CD14-positive monocyte (primary cell): Measurements from ENCODE around the gene ANO5. TPM values are rescaled to one million over a fixed set of nuclear protein-coding genes. Genes with fewer than 3 reads are reported as not detected.

Experiments
- DNase-seq, 3 donors: peaks; one replicate each; pipeline ENCODE4 v3.0.0-alpha.2; 2011 to 2022
- H2AFZ ChIP-seq: 2 replicates; pipeline ENCODE4 v1.6.0; 2012; ENCODE audit warnings: mild to moderate bottlenecking, low read depth, low read length, inconsistent platforms; ENCODE audit not compliant: insufficient read depth, poor library complexity, severe bottlenecking
- H3K27ac ChIP-seq, 2 donors: 1 replicate in 1 of 2; 2 replicates in 1 of 2; pipeline ENCODE4 v1.5.1; 2012 to 2013; ENCODE audit warnings: low read length in 2 of 2, control low read depth in 1 of 2, inconsistent platforms in 1 of 2, low read depth in 1 of 2, mild to moderate bottlenecking in 1 of 2
- H3K27me3 ChIP-seq, 2 donors: one replicate each; pipeline versions ENCODE4 v1.6.0 to v1.6.1; 2011 to 2013; ENCODE audit warnings: low read length in 2 of 2; ENCODE audit not compliant: control insufficient read depth in 2 of 2, insufficient read depth in 2 of 2
- H3K36me3 ChIP-seq, 2 donors: replicated peaks in 1 of 2; 1 replicate in 1 of 2; 2 replicates in 1 of 2; pipeline versions ENCODE4 v1.5.1 to v1.6.1; 2012 to 2013; ENCODE audit warnings: low read length in 2 of 2, control low read depth in 1 of 2, inconsistent platforms in 1 of 2, mild to moderate bottlenecking in 1 of 2; ENCODE audit not compliant: insufficient read depth in 2 of 2, control insufficient read depth in 1 of 2
- H3K4me1 ChIP-seq, 2 donors: 1 replicate in 1 of 2; 2 replicates in 1 of 2; pipeline versions ENCODE4 v1.5.1 to v1.6.1; 2012 to 2013; ENCODE audit warnings: low read length in 2 of 2, control low read depth in 1 of 2, inconsistent platforms in 1 of 2, mild to moderate bottlenecking in 1 of 2, moderate library complexity in 1 of 2; ENCODE audit not compliant: insufficient read depth in 2 of 2, control insufficient read depth in 1 of 2
- H3K4me2 ChIP-seq: replicated peaks from 2 replicates; pipeline ENCODE3; 2012; ENCODE audit warnings: low read length, moderate library complexity, mild to moderate bottlenecking; ENCODE audit not compliant: poor library complexity, severe bottlenecking; ENCODE audit errors: extremely low read depth
- H3K4me3 ChIP-seq, 3 experiments: fragments of 200-600 bp in 1 of 3; sonication (generic) in 1 of 3; replicated peaks in 1 of 3; 1 replicate in 2 of 3; 2 replicates in 1 of 3; pipeline ENCODE4 v1.5.1; 2011 to 2013; ENCODE audit warnings: low read length in 3 of 3, mild to moderate bottlenecking in 3 of 3, control low read depth in 2 of 3, low read depth in 2 of 3, inconsistent platforms in 1 of 3, moderate library complexity in 1 of 3
- H3K79me2 ChIP-seq: 2 replicates; pipeline ENCODE4 v1.6.0; 2012; ENCODE audit warnings: mild to moderate bottlenecking, control low read depth, inconsistent platforms, low read length, moderate library complexity; ENCODE audit not compliant: insufficient read depth
- H3K9ac ChIP-seq: 2 replicates; pipeline ENCODE4 v1.6.0; 2017; ENCODE audit warnings: low read length, mild to moderate bottlenecking; ENCODE audit not compliant: insufficient read depth, poor library complexity, severe bottlenecking
- H3K9me3 ChIP-seq, 2 donors: replicated peaks in 1 of 2; 1 replicate in 1 of 2; 2 replicates in 1 of 2; pipeline versions ENCODE4 v1.5.1 to v1.6.1; 2012 to 2013; ENCODE audit warnings: low read length in 2 of 2, control low read depth in 1 of 2; ENCODE audit not compliant: control insufficient read depth in 1 of 2, insufficient read depth in 1 of 2
- H4K20me1 ChIP-seq: 2 replicates; pipeline ENCODE4 v1.6.0; 2012; ENCODE audit warnings: mild to moderate bottlenecking, low read length, control low read depth, moderate library complexity; ENCODE audit not compliant: insufficient read depth
- H3K27ac Mint-ChIP-seq, 7 donors: one replicate each; pipeline ENCODE4 v1.8.0; 2020; ENCODE audit warnings: mild to moderate bottlenecking in 7 of 7, mixed read lengths in 7 of 7, moderate library complexity in 6 of 7, inconsistent platforms in 2 of 7
- H3K27me3 Mint-ChIP-seq, 3 donors: one replicate each; pipeline ENCODE4 v1.8.0; 2021 to 2022; ENCODE audit warnings: low read depth in 3 of 3, mild to moderate bottlenecking in 3 of 3, mixed read lengths in 3 of 3, moderate library complexity in 3 of 3, inconsistent platforms in 1 of 3
- H3K36me3 Mint-ChIP-seq, 2 donors: one replicate each; pipeline ENCODE4 v1.8.0; 2020; ENCODE audit warnings: mixed read lengths in 2 of 2, inconsistent platforms in 1 of 2, mild to moderate bottlenecking in 1 of 2
- H3K4me1 Mint-ChIP-seq: one replicate; pipeline ENCODE4 v1.8.0; 2020; ENCODE audit warnings: mild to moderate bottlenecking, mixed read lengths
- H3K4me3 Mint-ChIP-seq, 2 donors: one replicate each; pipeline ENCODE4 v1.8.0; 2020; ENCODE audit warnings: mild to moderate bottlenecking in 2 of 2, mixed read lengths in 2 of 2, moderate library complexity in 1 of 2
- H3K9me3 Mint-ChIP-seq, 7 donors: one replicate each; pipeline ENCODE4 v1.8.0; 2020 to 2022; ENCODE audit warnings: mixed read lengths in 7 of 7, mild to moderate bottlenecking in 6 of 7, moderate library complexity in 6 of 7, inconsistent platforms in 2 of 7
- CTCF ChIP-seq: fragments of 200-600 bp; IDR thresholded peaks from one replicate; pipeline ENCODE4 v1.8.0; 2022; ENCODE audit warnings: antibody characterized with exemption, mild to moderate bottlenecking
- WGBS: methylation state at CpG from one replicate; pipeline ENCODE4 v1.1.5; 2013; ENCODE audit warnings: missing lambda C conversion rate; ENCODE audit not compliant: insufficient coverage; 5-methylcytosine and 5-hydroxymethylcytosine counted together
- intact Hi-C, 2 donors: fragments of 100-400 bp; cut with micrococcal nuclease; formaldehyde crosslinking; loops; one replicate each; pipeline versions ENCODE4 v1.15.0 to v1.15.1; 2023
- polyA plus RNA-seq, 3 donors: library from polyadenylated mRNA; depleted of rRNA in 1 of 3; unstranded in 2 of 3; stranded (reverse) in 1 of 3; fragments of 300-500 nt in 2 of 3; fragments of >200 nt in 1 of 3; fragmentation: Illumina TruSeq in 2 of 3; gene quantifications; 1 replicate in 2 of 3; 2 replicates in 1 of 3; pipeline ENCODE4 v1.2.3, GENCODE V29; 2012 to 2021

The ANO5 gene
- polyA plus RNA-seq, 3 donors: 1.0 to 1.4 (median 1.1) TPM

GRCh38 chr11:22203281-22203680, 10.4 kb downstream of the ANO5 start:
- Histone ChIP-seq H3K4me1 (no peaks in the 10 kb centered on the region), H3K36me3 (no peaks in the 10 kb centered on the region), H3K27me3 (no peaks in the 10 kb centered on the region), H3K4me2 (no peak overlapping the region), H3K79me2 (peaks cover 12% of the 10 kb centered on the region), H2AFZ (no peak overlapping the region), H3K27ac (no peak overlapping the region), H4K20me1 (no peaks in the 10 kb centered on the region), H3K4me3 (no peak overlapping the region), H3K9ac (no peak overlapping the region), H3K9me3 (no peaks in the 10 kb centered on the region)
- Mint-ChIP-seq H3K27ac (no peak overlapping the region), H3K4me1 (no peaks in the 10 kb centered on the region), H3K9me3 (peaks cover 0 to 1% (median 0%) of the 10 kb centered on the region in 7 donors), H3K36me3 (no peaks in the 10 kb centered on the region), H3K4me3 (no peak overlapping the region), H3K27me3 (peaks cover 0 to 3% (median 0%) of the 10 kb centered on the region in 3 donors)
- DNase-seq: no peak
- no peak for TF ChIP-seq CTCF
- no CpG with 5 or more reads among the region's 4 CpGs for WGBS
- intact Hi-C loops: no loop called here

DNA sequence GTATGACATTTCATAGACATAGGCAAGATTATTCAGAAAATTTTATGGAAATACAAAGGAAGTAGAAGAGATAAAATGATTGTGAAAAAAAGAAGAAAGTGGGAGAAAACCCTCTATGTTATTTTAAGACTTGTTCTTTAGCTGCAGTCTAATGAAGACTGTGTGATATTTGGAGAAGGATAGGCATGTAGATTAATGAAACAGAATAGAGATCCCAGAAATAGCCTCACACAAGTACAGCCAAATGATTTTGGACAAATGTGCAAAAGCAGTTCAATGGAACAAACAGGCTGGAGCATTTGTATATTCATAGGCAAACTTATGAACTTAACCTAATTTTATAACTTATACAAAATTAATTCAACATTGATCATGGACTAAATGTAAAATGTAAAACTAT, 14.3 kb downstream of the ANO5 start:
- Histone ChIP-seq H3K27ac (no peak overlapping the region), H3K36me3 (no peaks in the 10 kb centered on the region), H3K27me3 (no peaks in the 10 kb centered on the region), H3K4me3 (no peak overlapping the region), H3K4me1 (no peaks in the 10 kb centered on the region), H3K79me2 (no peaks in the 10 kb centered on the region), H4K20me1 (no peaks in the 10 kb centered on the region), H3K4me2 (no peak overlapping the region), H3K9me3 (no peaks in the 10 kb centered on the region), H2AFZ (no peak overlapping the region), H3K9ac (no peak overlapping the region)
- Mint-ChIP-seq H3K36me3 (no peaks in the 10 kb centered on the region), H3K4me3 (no peak overlapping the region), H3K27ac (no peak overlapping the region), H3K4me1 (no peaks in the 10 kb centered on the region), H3K27me3 (peaks cover 0 to 3% (median 0%) of the 10 kb centered on the region in 3 donors), H3K9me3 (peaks cover 0 to 1% (median 0%) of the 10 kb centered on the region in 7 donors)
- TF ChIP-seq CTCF: no peak
- intact Hi-C loops: no loop called here
- DNase-seq: no peak
